Left lung (tissue), 10 donors: ENCODE data around the gene BBS12. TPM values are rescaled to one million over a fixed set of nuclear protein-coding genes. Genes with fewer than 3 reads are reported as not detected.
A peak's percentile ranks its signal among the peaks of the same experiment; 100 is the strongest.
"Not testable (repeated sequence)": the region's sequence is repeated elsewhere in the genome, so short reads cannot be mapped to it uniquely, and the experiment has no call there.

ENCODE experiments used
- ATAC-seq: fragments of 200-7000 bp; cut with Tn5 transposase; one replicate; pipeline ENCODE4 v1.9.1; 2020; ENCODE audit warnings: moderate library complexity
- DNase-seq, 4 donors: peaks; one replicate each; pipeline ENCODE4 v3.0.0-alpha.2; 2013 to 2020
- H3K27ac ChIP-seq, 2 donors: fragments of 200-600 bp; sonication (generic) in 1 of 2; one replicate each; pipeline versions ENCODE4 v1.5.0 to v1.8.0; 2020 to 2021
- H3K27me3 ChIP-seq, 2 donors: fragments of 200-600 bp; sonication (generic) in 1 of 2; one replicate each; pipeline versions ENCODE4 v1.5.0 to v1.8.0; 2020 to 2021
- H3K36me3 ChIP-seq, 2 donors: fragments of 200-600 bp; sonication (generic) in 1 of 2; one replicate each; pipeline versions ENCODE4 v1.5.0 to v1.8.0; 2020 to 2021
- H3K4me1 ChIP-seq, 2 donors: fragments of 200-600 bp; one replicate each; pipeline ENCODE4 v1.8.0; 2021
- H3K4me3 ChIP-seq, 2 donors: fragments of 200-600 bp; sonication (generic) in 1 of 2; one replicate each; pipeline versions ENCODE4 v1.5.0 to v1.8.0; 2020 to 2021; ENCODE audit warnings: mild to moderate bottlenecking in 1 of 2
- H3K9me3 ChIP-seq, 2 donors: fragments of 200-600 bp; sonication (generic) in 1 of 2; one replicate each; pipeline versions ENCODE4 v1.5.0 to v1.8.0; 2020 to 2021
- CTCF ChIP-seq, 2 donors: fragments of 200-600 bp; sonication (generic) in 1 of 2; IDR thresholded peaks; one replicate each; pipeline versions ENCODE4 v1.5.0 to v1.8.0; 2021; ENCODE audit warnings: antibody characterized with exemption in 2 of 2
- intact Hi-C, 2 donors: fragments of 100-400 bp; cut with DNase I; formaldehyde crosslinking; loops; one replicate each; pipeline versions ENCODE4 v1.11.2 to v1.14.2; 2022
- polyA plus RNA-seq, 6 donors: library from polyadenylated mRNA; unstranded; fragments of 120-200 nt; gene quantifications; one replicate each; pipeline ENCODE4 v1.2.1, GENCODE V29; 2013; ENCODE audit not compliant: insufficient read length in 6 of 6
- total RNA-seq, 2 donors: library from RNA; stranded (reverse); fragmentation: NEBNext Ultra II Directional; extraction: Animal tissue kit (Norgen Biotek cat#: 25700); gene quantifications; one replicate each; pipeline ENCODE4 v1.2.1, GENCODE V29; 2021
- donor health status: DM: no; HTN: yes; CAD: no.
- donor health status: DM: no; HTN: no; CAD: no.

BBS12 gene
- total and polyA plus RNA-seq, 8 donors, result 2.5 to 6.4 (median 5.5) TPM

GRCh38 chr4:122783301-122784215 is 51.1 kb downstream of the BBS12 start:
- Histone ChIP-seq H3K4me1 (peaks cover 0 to 5% of the 10 kb centered on the region in 2 donors), H3K4me3 (no peak overlapping the region), H3K27ac (peak overlapping the region; percentile 4 to 41), H3K36me3 (no peaks in the 10 kb centered on the region), H3K9me3 (no peaks in the 10 kb centered on the region), H3K27me3 (no peaks in the 10 kb centered on the region)
- ATAC-seq (peak; percentile 96), DNase-seq (peak in 3 of 4 donors; percentile 12 to 75 (median 54))
- intact Hi-C loops, result no loop called here
- no peak for TF ChIP-seq CTCF (IDR thresholded peaks at IDR 0.05)

GRCh38 chr4:122784261-122784660 is 51.8 kb downstream of the BBS12 start:
- H3K4me3 ChIP-seq, result no peak overlapping the region
- no peaks in the 10 kb centered on the region for H3K9me3 ChIP-seq
- ATAC-seq, result no peak
- peak overlapping the region in 1 of 2 donors; percentile 35 for H3K27ac ChIP-seq
- intact Hi-C loops, result no loop called here
- TF ChIP-seq CTCF (IDR thresholded peaks at IDR 0.05), result no peak
- H3K4me1 ChIP-seq, result peaks cover 0 to 5% of the 10 kb centered on the region in 2 donors
- no peaks in the 10 kb centered on the region for H3K36me3 ChIP-seq
- H3K27me3 ChIP-seq, result no peaks in the 10 kb centered on the region
- DNase-seq, result no peak

GRCh38 chr4:122785099-122785498 is 52.6 kb downstream of the BBS12 start:
- no peak for ATAC-seq
- no peak overlapping the region for H3K27ac ChIP-seq
- intact Hi-C loops, result no loop called here
- no peak overlapping the region for H3K4me3 ChIP-seq
- H3K9me3 ChIP-seq, result no peaks in the 10 kb centered on the region
- peaks cover 0 to 5% of the 10 kb centered on the region in 2 donors for H3K4me1 ChIP-seq
- TF ChIP-seq CTCF (IDR thresholded peaks at IDR 0.05), result no peak
- H3K36me3 ChIP-seq, result no peaks in the 10 kb centered on the region
- DNase-seq, result no peak
- no peaks in the 10 kb centered on the region for H3K27me3 ChIP-seq

GRCh38 chr4:122786296-122786695 is 53.8 kb downstream of the BBS12 start:
- H3K36me3 ChIP-seq, H3K4me3 ChIP-seq, ATAC-seq, H3K27me3 ChIP-seq, DNase-seq, intact Hi-C loops, H3K27ac ChIP-seq, H3K9me3 ChIP-seq, H3K4me1 ChIP-seq: not testable (repeated sequence)

GRCh38 chr4:122786920-122787319 is 54.4 kb downstream of the BBS12 start:
- DNase-seq, intact Hi-C loops, H3K27me3 ChIP-seq, H3K4me3 ChIP-seq, ATAC-seq, H3K9me3 ChIP-seq, H3K36me3 ChIP-seq, H3K4me1 ChIP-seq, H3K27ac ChIP-seq: not testable (repeated sequence)

- TF ChIP-seq CTCF (IDR thresholded peaks at IDR 0.05), result no peak
- H3K4me1 ChIP-seq, result peaks cover 0 to 5% of the 10 kb centered on the region in 2 donors
- no peak overlapping the region for H3K4me3 ChIP-seq
- DNase-seq (peak in 1 of 4 donors; percentile 18), ATAC-seq (no peak)
- H3K27me3 ChIP-seq, result no peaks in the 10 kb centered on the region
- no peak overlapping the region for H3K27ac ChIP-seq
- H3K9me3 ChIP-seq, result no peaks in the 10 kb centered on the region
- H3K36me3 ChIP-seq, result no peaks in the 10 kb centered on the region
- intact Hi-C loops, result no loop called here
Observed at GRCh38 chr4:122787940-122788339, 55.4 kb downstream of the BBS12 start.
